Activated CD8-positive, alpha-beta memory T cell treated with anti-CD3 and anti-CD28 coated beads, Interleukin-2, amount 50 U/mL, for 1 hour (primary cell): ENCODE data around the gene RHBDD1.

ENCODE experiments used
- DNase-seq: peaks from one replicate; pipeline ENCODE4 v3.0.0-alpha.2; 2020; ENCODE audit errors: extremely low read depth

RHBDD1 gene

DNA sequence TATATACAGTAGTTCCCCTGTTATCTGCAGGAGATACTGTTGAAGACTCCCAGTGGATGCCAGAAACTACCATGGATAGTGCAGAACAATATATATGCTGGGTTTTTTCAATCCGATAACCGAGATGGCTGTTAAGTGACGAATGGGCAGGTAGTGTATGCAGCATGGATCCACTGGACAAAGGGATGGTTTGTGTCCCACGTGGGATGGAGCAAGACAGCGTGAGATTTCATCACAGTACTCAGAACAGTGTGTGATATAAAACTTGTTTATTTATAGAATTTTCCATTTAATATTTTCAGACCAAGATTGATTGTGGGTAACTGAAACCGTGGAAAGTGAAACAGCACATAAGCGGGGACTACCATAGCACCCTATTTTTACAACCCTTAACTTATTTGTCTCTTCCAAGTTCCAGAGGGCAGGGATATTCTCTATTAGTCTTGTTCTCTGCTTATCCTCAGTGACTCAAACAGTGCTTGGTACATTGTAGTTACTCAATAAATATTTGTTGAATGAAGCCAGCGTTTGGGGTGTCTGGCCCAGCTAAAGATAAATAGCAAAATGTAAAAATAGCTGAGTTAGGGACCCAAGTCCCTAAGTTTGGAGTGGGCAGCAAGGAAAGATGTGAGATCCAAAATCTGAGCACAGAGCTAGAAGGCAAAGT is 50.0 kb downstream of the RHBDD1 start:
- no peak for DNase-seq

DNA sequence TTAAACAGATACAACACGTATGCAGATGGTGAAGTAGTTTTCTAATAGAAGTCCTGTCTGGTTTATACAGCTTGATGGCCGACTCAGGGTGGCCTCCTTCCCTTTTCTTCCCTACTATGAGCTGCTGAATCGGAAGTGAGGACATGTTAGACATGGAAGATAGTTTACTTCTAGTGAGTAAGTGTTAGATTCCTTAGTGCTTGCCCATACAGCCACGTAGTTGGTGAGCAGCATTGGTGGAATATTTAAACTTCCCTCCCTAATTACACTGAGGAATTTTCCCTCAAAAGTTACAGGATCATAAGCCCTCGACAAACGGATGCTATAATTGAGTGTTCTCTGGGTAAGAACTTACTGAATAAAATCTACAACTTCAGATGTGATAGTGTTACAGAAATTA is 52.1 kb downstream of the RHBDD1 start:
- DNase-seq = no peak

DNA sequence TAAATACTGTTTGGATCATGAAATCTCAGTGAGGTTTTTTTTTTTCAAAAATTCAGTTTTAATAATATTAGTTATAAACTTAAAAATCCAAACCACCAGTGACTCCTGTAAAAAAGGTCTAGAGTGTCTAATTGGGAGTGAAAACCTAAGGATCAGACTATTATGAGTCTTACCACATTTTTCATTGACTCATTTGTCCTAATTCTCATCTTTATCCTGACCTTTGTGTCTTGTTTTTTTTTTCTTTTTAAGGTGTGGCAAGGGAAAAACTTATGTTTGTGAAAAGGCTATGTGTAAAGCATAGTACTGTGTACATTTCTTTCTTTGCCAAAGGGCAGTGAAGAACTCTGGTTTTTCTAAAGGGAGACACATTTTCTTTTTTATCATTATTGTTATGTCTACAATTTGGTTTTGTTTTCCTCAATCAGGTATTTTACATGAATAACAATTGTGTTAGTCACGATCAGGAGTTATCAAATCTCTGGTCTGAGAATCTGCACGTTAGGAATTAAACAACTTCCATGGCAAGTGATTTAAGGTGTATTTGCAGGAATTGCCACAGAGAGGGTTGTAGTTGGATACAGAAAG is 52.6 kb downstream of the RHBDD1 start:
- no peak for DNase-seq

DNA sequence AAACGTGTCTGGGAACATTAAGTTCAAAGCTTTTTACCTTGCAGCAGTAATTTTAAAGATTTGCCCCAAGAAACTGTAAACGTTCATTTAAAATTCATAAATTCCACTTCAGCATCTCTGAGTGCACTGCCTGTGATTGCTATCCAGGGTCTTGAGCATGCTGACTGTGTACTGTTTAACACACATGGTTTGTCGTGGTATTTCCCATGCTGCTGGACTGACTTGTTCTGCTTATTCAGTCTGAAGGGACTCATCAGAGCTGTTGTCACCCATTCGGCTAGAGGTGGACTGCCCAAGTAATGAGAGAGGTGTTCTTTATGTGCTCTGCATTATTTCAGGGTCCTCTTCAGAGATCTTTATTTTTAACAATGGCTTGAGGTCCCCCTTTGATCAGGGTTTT is 53.1 kb downstream of the RHBDD1 start:
- no peak for DNase-seq

DNA sequence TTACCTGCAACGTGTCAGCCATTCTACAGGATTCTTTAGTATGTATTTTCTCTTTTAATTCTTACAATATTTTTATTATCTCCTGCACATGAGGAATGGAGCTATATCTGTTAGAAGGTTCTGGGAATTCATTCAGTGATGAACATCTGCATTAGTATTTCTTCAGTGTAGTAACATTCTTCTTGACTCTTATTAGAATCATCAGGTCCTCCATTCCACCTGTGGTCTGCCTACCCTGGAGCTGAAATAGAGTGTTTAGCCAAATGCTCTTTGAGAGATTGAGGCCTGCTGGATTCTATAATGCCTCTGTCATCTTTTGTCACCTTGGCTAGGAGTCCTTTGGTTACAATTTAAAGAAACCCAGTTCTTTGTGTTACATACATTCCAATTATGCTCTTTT is 54.4 kb downstream of the RHBDD1 start:
- DNase-seq = no peak

DNA sequence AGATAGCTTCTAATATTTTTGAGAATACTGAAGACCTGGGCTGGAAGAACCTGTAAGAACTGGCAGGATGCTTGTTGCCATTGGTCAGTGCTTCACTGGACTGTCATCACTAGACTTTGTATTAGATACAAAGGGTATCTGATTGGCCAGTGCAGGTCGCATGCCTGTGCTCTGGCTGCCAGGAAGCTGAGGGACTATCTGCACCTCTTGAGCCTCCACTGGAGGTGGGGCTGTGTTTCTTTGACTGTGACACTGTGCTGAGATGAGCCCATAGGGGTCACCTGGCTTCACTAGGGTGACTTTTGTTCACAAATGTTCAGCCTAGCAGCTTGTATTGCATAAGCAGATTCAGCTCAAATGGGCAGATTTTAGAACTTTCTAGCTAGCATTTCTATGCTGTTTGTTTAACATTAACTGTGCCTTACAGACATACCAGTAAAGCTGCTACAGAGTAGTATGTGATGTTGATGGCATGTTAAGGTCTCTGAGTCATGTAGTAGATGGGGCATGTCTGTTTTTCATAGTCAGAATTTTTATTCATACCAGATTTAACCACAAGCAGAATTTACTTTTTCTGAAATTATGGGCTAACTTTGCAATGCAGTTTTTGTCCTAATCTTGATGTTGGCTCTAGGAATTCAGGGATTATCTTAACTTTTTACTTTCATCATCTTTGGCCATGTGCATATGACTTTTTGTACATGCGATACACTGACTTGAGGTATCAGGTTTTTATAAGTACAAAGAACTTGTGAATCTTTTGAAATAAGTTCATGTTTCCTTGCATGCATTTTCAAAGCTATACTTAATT is 56.1 kb downstream of the RHBDD1 start:
- DNase-seq = no peak

DNA sequence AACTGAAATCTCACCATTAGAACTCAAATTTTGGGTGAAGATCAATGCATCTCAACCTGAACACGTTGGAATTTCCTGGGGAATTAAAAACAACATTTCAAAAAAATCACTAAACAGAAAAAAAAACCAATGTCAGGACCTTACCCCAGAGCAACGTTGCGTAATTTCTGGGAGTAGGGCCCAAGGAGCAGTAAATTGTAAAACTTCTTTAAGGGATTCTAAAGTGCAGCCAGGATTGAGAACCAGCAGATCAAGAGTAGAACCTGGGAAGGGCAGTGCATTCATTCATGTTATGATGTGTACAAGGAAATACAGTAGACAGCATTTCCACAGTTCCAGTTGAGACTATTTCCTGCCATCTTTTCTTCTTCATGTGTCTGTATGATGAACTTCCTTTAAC is 56.9 kb downstream of the RHBDD1 start:
- no peak for DNase-seq

DNA sequence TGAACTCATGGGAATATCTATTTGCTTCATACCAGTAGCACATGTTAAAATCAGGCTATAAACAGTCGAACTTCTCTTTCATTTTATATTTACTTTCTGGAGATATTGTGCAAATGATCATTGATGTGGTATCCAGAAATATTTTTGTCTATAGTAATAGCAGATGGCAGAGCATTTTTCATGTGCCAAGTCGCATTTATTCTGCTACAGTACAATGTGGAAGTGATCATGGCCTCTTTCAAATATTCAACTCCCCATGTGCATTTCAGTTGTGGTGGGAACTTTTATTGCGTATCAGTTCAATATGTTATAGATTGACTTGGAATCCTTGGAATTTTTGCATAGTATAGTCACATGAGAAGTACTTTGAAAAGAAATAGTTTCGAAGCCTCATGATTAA is 57.4 kb downstream of the RHBDD1 start:
- no peak for DNase-seq

DNA sequence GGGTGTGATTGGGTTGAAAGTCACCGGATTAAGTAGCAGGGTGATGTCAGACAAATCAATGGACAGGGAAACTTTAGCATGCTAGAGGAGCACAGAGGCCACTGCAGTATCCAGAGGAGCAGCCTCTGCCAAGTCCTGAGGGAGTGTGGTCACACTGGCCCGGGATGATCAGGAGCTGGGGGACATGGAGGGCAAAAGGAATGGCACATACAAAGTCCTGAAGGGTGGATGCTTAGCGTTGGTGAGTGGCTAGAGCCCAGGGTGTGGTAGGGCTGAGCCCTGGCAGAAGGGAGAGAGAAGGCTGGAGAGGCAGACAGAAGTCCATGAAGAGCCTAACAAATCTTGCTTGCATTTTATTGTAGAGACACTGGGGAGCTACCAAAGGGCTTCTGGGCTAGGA is 58.9 kb downstream of the RHBDD1 start:
- DNase-seq = no peak

DNA sequence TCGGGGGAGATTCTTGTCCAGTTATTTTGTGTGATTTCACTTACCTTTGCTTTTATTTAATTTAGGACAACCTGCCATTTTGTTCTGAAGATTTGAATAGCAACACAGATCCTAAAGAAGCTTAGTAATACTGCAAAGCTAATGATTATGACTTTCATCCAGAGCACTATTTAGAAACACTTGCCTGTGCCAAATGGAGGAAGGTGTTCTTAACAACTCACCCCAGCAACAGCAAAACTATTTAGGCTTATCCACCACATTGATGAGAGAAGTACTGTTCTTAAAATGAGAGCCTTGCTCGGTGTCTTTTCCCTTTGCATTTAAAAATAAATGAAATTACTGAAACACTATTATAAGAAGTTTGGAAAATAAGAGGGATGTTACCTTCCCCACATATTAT is 59.7 kb downstream of the RHBDD1 start:
- no peak for DNase-seq

DNA sequence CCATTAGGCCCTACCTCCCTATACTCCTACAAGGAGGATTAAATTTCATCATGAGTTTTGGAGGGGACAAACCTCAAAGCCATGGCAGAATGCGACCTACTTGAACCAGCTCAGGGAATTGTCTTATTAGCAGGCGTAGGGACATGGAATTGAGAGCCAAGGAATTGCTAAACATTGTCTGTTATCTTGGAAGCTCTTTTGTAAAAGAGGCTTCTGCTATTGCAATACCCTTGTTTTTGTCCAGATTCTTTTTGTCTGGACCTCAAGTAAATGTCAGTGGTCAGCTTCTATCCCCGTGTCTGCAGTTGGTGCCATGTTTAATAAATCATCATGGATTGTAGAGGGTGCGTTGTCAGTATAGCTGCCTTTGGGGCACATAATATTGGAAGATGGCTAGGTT is 62.3 kb downstream of the RHBDD1 start:
- no peak for DNase-seq

DNA sequence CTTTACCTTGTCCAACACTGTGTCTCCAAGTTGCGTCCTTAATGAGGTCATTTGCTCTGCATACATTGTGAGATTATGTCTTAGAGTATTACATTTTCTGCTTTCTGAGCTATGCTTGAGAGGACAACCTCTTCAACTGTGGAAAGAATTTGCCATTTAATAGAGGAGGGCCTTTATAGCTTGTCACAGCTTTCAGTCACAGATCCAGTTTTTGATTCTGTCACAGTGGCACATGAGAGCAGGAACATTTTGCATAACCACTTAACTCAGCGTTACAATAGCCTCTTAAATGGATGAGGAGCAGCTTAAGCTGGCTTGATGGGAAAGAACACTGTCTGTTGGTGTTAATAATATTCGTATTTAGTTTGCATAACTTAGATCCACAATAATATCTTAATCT is 63.0 kb downstream of the RHBDD1 start:
- DNase-seq = no peak

DNA sequence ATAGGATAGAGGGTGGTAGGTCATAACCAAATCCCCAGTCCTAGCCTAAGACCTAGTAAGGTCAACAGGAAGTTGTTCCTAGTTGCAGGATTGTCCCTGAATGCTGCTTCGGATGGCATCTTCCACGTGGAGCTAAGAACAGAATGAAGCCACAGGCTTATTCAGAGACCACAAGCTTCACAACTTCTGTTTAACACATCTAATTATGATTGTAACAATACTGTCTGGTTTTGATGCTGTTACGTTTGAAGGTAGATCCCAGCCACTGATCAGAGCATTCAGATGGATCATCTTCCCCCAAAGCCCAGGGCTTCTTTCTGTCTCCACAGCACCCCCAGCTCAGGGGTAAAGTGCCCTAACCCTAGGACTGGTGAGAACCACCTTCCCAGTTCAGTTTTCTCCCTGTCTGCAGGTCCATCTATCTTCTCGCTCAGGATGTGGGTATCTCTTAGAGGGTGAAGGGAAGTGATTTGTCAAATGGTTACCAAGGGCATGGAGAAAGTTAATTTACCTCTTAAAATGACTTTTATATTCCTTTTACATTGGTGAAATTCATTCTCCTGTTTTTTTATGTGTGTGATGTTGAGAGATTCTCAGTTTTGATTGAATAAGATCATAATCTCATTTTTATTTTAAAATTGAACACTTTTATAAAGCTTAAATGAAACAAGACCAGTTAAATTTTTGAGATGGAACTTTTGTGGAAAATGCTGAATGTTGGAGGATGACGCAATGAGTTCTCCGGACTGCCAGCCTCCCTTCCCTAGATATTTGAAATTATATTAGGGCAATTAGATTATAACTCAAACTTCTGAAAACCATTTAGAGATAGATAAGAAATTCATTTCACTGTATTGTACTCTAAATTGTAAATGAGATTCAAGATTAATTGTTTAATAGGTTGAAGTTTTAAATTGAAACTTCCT is 66.5 kb downstream of the RHBDD1 start:
- DNase-seq = no peak

DNA sequence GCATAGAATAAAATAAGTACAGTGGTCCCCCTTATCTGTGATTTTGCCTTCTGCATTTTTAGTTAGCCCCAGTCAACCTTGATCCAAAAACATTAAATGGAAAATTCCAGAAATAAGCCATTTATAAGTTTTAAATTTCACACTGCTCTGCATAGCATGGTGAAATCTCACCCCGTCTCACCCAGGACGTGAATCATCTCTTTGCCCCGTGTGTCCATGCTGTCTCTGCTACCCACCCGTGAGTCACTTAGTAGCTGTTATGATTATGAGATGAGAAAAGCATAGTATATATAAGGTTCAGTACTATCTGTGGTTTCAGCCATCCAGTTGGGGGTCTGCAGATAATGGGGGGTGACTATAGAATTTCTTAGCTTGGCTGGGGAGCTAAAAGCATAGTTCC is 67.3 kb downstream of the RHBDD1 start:
- no peak for DNase-seq

DNA sequence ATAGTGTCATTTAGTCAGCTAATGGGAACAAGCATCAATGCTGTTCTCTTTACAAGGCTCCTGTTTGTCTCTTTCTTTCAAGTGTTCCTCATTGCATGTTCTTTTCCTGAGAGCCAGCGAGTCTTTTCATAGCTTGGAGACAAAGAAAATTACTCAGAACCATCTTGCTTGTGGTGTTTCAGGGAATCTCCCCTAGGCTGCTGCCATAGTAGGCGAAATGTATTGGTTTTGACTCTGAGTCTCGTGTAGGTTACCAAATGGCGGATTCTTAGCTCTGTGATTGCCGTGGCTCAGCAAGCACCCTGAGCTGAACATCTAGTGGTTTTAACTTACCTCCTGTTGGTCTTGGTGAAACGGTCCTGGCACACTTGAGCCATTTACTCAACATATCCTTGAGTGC is 68.7 kb downstream of the RHBDD1 start:
- no peak for DNase-seq

DNA sequence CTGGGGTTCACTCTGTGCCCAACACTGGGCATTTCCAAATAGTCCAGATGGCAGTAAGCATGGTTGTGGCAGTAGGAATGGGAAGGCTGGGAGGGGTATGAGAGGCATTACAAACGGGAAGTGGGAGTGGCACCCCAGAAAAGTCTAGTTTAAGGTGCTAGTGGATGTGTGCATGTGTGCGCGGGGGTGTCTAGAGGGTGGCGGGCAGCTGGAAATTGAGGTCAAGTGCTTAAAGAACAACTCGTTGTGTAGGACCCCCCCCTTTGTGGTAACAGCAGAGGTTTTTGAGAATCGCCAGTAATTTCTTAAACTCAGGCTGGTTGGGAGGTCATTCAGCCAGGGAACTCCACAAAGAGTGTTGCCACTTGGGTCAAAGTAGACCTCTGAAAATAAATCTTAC is 69.9 kb downstream of the RHBDD1 start:
- DNase-seq = no peak

DNA sequence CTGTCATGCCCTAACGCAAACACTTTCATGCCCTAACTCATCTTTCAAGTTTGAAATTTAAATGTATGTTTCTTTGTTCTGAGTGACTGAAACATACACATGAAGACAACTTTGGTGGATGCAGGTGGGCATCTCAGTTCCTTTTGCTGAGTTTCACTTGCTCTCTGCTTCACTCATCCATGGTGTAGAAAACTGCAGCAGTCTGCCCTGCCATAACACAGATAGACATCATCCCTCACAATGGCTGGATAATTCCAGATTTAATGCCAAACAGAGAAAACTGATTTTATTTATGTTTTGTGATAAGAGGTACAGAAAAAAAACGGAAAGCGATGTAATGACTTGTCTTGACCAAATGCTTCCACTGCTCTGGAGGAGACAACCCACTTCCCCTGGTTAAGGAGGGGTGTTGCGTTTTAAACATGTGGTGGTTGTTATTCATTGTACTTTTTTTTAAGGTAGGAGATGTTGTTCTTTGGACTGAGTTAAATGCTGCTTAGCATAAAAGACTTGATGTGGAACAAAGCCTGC is 70.4 kb downstream of the RHBDD1 start:
- DNase-seq = no peak

DNA sequence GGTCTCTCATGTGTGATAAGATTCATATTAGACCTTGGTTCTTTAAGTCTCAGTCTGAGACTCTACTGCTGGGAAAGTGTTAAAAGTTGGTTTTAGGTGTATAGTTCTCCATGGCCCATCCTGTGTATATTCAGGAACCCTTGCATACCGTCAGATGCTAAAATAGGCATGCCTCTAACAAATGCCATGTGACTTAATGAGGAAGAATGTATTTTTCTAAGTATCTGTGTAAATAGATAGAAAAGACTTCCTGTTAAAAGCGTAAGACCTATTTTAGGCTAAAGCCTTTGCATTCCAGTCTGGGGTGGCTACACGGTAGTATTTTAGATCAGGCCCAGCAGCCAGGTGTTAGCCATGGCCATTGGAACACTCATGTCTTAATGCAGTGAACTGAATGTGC is 73.3 kb downstream of the RHBDD1 start:
- no peak for DNase-seq

DNA sequence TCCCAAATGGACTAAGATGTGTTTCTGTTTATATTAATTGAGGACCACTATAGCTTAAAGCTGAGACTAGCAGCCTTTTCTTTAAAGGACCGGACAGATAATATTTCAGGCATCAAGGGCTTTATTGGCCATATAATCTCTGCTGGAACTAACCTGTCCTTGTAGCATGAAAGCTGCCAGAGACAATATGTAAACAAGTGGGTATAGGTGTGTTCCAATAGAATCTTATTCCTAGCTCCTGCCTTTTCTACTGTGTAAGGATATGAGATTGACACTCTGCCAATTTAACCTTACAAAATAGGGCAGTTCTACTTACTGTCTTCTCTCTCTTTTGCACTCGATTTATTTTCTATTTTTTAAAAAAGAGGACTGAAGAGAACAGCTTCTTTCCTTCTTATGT is 74.0 kb downstream of the RHBDD1 start:
- DNase-seq = no peak

DNA sequence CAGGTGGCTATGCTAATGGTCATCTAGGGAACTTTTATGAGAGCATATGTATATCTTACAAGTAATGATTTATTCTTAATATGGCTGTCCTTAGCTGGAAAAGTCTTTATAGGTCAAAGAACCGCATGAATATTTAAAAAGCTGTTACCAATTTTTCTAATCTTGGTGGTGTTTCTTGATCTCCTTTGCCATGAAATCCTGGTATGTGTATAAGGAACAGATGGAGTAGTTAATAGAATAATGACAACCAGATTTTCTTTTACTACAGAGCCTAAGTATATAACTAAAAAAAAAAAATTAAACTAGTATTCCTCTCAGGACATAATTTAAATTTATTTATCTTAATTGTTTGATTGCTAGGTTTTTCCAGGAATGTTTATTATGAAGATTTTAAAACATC is 74.5 kb downstream of the RHBDD1 start:
- no peak for DNase-seq

DNA sequence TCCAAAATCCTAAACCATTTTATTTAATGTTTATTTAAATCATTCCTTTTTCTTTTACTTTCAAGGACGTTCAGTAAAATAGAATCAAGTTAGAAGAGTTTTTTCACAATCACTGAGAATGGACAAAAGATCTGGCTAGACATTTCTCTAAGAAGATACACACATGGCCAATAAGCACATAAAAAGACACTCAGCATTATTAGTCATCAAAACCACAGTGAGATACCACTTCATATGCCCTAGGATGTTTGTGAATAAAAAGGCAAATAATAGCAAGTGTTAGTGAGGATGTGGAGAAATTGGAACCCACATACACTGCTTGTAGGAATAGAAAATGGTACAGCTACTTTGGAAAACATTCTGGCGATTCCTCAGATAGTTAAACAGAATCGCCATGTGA is 76.1 kb downstream of the RHBDD1 start:
- no peak for DNase-seq

DNA sequence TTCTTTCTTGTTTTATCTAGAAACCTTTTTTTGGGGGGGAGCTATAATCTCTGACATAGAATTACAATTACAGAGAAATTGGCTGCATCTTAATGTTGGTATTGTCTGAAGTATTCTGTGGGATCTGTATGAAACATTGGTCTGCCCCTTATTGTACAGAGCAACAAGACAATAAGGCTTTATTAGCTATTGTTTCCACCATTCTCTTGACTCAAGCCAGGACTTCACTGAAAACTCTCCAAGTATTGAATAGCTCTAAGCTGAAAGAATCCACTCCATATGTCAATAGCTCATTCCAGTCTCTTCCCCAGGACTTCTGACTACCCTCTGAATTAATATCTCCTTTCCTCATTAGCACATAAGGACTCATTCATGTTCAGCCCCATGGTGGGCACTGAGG is 77.8 kb downstream of the RHBDD1 start:
- DNase-seq = no peak
